ENCODE measurements around the gene SKA3. TPM values are rescaled to one million over a fixed set of nuclear protein-coding genes. Genes with fewer than 3 reads are reported as not detected.

SKA3 gene
- total RNA-seq, 1 donor from 2014 or later = 4.9 TPM

- no peak for DNase-seq (ENCODE audit: low read depth, low spot score)
These were observed 60.2 kb downstream of the SKA3 start for GRCh38 chr13:21116141-21116540.

- DNase-seq (ENCODE audit: low read depth, low spot score) = no peak
These were observed 61.1 kb downstream of the SKA3 start for GRCh38 chr13:21115231-21115630.

GRCh38 chr13:21111546-21111945, 64.8 kb downstream of the SKA3 start:
- no peak for DNase-seq (ENCODE audit: low read depth, low spot score)

- no peak for DNase-seq (ENCODE audit: low read depth, low spot score)
These were observed 67.2 kb downstream of the SKA3 start for GRCh38 chr13:21109168-21109567.

- no peak for DNase-seq (ENCODE audit: low read depth, low spot score)
These were observed 70.3 kb downstream of the SKA3 start for GRCh38 chr13:21106089-21106488.

- no peak for DNase-seq (ENCODE audit: low read depth, low spot score)
These were observed 71.9 kb downstream of the SKA3 start for GRCh38 chr13:21104199-21105019.

Other genes with a start within 250 kb of the SKA3 start
- 32.6 and 35.0 TPM in 2 replicates for gene LATS2, start 115.0 kb downstream of the SKA3 start, total RNA-seq
- 37.1 and 45.0 TPM in 2 replicates for gene SAP18, start 36.4 kb downstream of the SKA3 start, total RNA-seq
- 23.5 and 31.0 TPM in 2 replicates for gene MRPL57, start 106 bp upstream of the SKA3 start, total RNA-seq

Data from pulmonary artery endothelial cell (primary cell).